HCT116 (cell line): Measurements from ENCODE around the gene ITGA1. TPM values are rescaled to one million over a fixed set of nuclear protein-coding genes. Genes with fewer than 3 reads are reported as not detected.

Experiments
- ATAC-seq: fragments of 200-7000 bp; cut with Tn5 transposase; 2 replicates; pipeline ENCODE4 v1.9.1; 2020; ENCODE audit warnings: mild to moderate bottlenecking, moderate library complexity
- BruUV-seq: library from RNA; stranded (reverse); fragments of 400-500 nt; replicated peaks from 2 replicates; lab custom pipeline; 2021; lab: Mats Ljungman, UMichigan
- CTCF ChIA-PET: fragments of 300-600 bp; sonication (Branson Sonifier 250); formaldehyde crosslinking; loops from one replicate; lab custom pipeline; 2021; ENCODE audit warnings: antibody characterized with exemption; lab: Charles Lee
- POLR2A ChIA-PET: fragments of 300-600, 350-600 bp; sonication (Branson Sonifier 250); formaldehyde crosslinking; loops from one replicate; lab custom pipeline; 2021; ENCODE audit warnings: antibody characterized with exemption; lab: Charles Lee
- RAD21 ChIA-PET, 2 experiments: fragments of 300-600 bp; sonication (Branson Sonifier 250); formaldehyde crosslinking; loops; one replicate each; lab custom pipeline; 2023; ENCODE audit warnings: low total read pairs in 2 of 2; ENCODE audit not compliant: uncharacterized antibody in 2 of 2, unreplicated experiment in 2 of 2, low non-redundant PET in 1 of 2; lab: Charles Lee
- DNase-seq: peaks from one replicate; pipeline ENCODE4 v3.0.0-alpha.2; 2010; ENCODE audit warnings: low read depth, low spot score
- H2AFZ ChIP-seq: fragments of 200-600 bp; shearing (Covaris generic), sonication (generic); 2 replicates; pipeline ENCODE4 v1.6.1; 2017; ENCODE audit warnings: low read depth, mixed run types, mixed read lengths, antibody characterized with exemption, low read length; ENCODE audit not compliant: poor library complexity, severe bottlenecking
- H3K27ac ChIP-seq: 2 replicates; pipeline ENCODE4 v1.5.1; 2012; ENCODE audit warnings: low read depth, low read length
- H3K27me3 ChIP-seq: fragments of 200-600 bp; sonication (generic); 2 replicates; pipeline ENCODE4 v1.6.1; 2016; ENCODE audit warnings: mixed run types, low read length, mixed read lengths; ENCODE audit not compliant: insufficient read depth
- H3K36me3 ChIP-seq, 2 experiments: fragments of 200-500 bp in 1 of 2; fragments of 200-600 bp in 1 of 2; sonication (Bioruptor generic) in 1 of 2; sonication (generic) in 1 of 2; 2 replicates each; pipeline versions ENCODE4 v1.5.1 to v1.6.1; 2014 to 2016; ENCODE audit warnings: low read length in 2 of 2, inconsistent platforms in 1 of 2, mixed read lengths in 1 of 2, mixed run types in 1 of 2; ENCODE audit not compliant: insufficient read depth in 2 of 2, control insufficient read depth in 1 of 2
- H3K4me1 ChIP-seq, 2 experiments: fragments of 200-600 bp in 1 of 2; sonication (generic) in 1 of 2; 2 replicates each; pipeline versions ENCODE4 v1.5.1 to v1.6.1; 2012 to 2017; ENCODE audit warnings: low read length in 2 of 2, inconsistent platforms in 1 of 2, mild to moderate bottlenecking in 1 of 2, mixed read lengths in 1 of 2, mixed run types in 1 of 2, moderate library complexity in 1 of 2; ENCODE audit not compliant: insufficient read depth in 2 of 2, control insufficient read depth in 1 of 2
- H3K4me2 ChIP-seq: fragments of 200-600 bp; sonication (generic); 2 replicates; pipeline ENCODE4 v1.6.1; 2017; ENCODE audit warnings: mixed run types, low read length, mixed read lengths
- H3K4me3 ChIP-seq, 2 experiments: fragments of 200-600 bp in 1 of 2; sonication (generic) in 1 of 2; replicated peaks in 1 of 2; 2 replicates each; pipeline ENCODE4 v1.5.1; 2011 to 2016; ENCODE audit warnings: low read length in 2 of 2, control low read depth in 1 of 2, low read depth in 1 of 2, mild to moderate bottlenecking in 1 of 2, mixed read lengths in 1 of 2, mixed run types in 1 of 2
- H3K79me2 ChIP-seq: fragments of 200-600 bp; sonication (generic); 2 replicates; pipeline ENCODE4 v1.6.1; 2017; ENCODE audit warnings: mild to moderate bottlenecking, mixed run types, low read length, moderate library complexity, mixed read lengths; ENCODE audit not compliant: insufficient read depth
- H3K9ac ChIP-seq: fragments of 200-600 bp; sonication (generic); 2 replicates; pipeline ENCODE4 v1.6.1; 2016; ENCODE audit warnings: low read length, mixed read lengths
- H3K9me2 ChIP-seq: fragments of 200-600 bp; sonication (generic), shearing (Covaris generic); 2 replicates; pipeline ENCODE4 v1.6.1; 2017; ENCODE audit warnings: mixed run types, mild to moderate bottlenecking, moderate library complexity; ENCODE audit not compliant: insufficient read depth
- H3K9me3 ChIP-seq, 2 experiments: fragments of 200-500 bp in 1 of 2; fragments of 200-600 bp in 1 of 2; sonication (Bioruptor generic) in 1 of 2; sonication (generic) in 1 of 2; 2 replicates each; pipeline ENCODE4 v1.6.1; 2014 to 2017; ENCODE audit warnings: low read length in 2 of 2, mixed read lengths in 2 of 2, inconsistent platforms in 1 of 2, low read depth in 1 of 2, mild to moderate bottlenecking in 1 of 2, mixed run types in 1 of 2, moderate library complexity in 1 of 2; ENCODE audit not compliant: control insufficient read depth in 1 of 2, insufficient read depth in 1 of 2
- H4K20me1 ChIP-seq: fragments of 200-600 bp; sonication (generic), shearing (Covaris generic); 2 replicates; pipeline ENCODE4 v1.6.1; 2017; ENCODE audit warnings: mixed run types, mild to moderate bottlenecking, moderate library complexity; ENCODE audit not compliant: insufficient read depth
- CBX3 ChIP-seq: IDR thresholded peaks from 2 replicates; pipeline ENCODE4 v1.6.1; 2012; ENCODE audit warnings: low read depth
- CTCF ChIP-seq, 3 experiments: fragments of 200-600 bp in 1 of 3; sonication (generic) in 1 of 3; IDR thresholded peaks in 2 of 3; conservative IDR thresholded peaks in 1 of 3; 2 replicates each; pipeline ENCODE4 v1.5.1; 2012 to 2017; ENCODE audit warnings: low read depth in 2 of 3, low read length in 2 of 3, antibody characterized with exemption in 1 of 3, borderline replicate concordance in 1 of 3, control low read depth in 1 of 3, mild to moderate bottlenecking in 1 of 3, mixed read lengths in 1 of 3, mixed run types in 1 of 3, moderate library complexity in 1 of 3; ENCODE audit not compliant: insufficient read depth in 1 of 3
- EZH2 ChIP-seq: fragments of 200-600 bp; sonication (generic); IDR thresholded peaks from 2 replicates; pipeline ENCODE4 v1.6.1; 2017; ENCODE audit warnings: antibody characterized with exemption, mixed run types
- EZH2phosphoT487 ChIP-seq: fragments of 200-600 bp; IDR thresholded peaks from 2 replicates; pipeline ENCODE4 v1.6.1; 2018; ENCODE audit warnings: antibody characterized with exemption, borderline replicate concordance
- FOSL1 ChIP-seq: IDR thresholded peaks from 2 replicates; pipeline ENCODE4 v1.6.1; 2012; ENCODE audit warnings: low read depth
- MAX ChIP-seq: IDR thresholded peaks from 2 replicates; pipeline ENCODE4 v1.6.1; 2012
- RAD21 ChIP-seq: IDR thresholded peaks from 2 replicates; pipeline ENCODE4 v1.6.1; 2012; ENCODE audit warnings: low read depth, mild to moderate bottlenecking
- REST ChIP-seq: IDR thresholded peaks from 2 replicates; pipeline ENCODE4 v1.6.1; 2012; ENCODE audit warnings: low read depth
- SIN3A ChIP-seq: IDR thresholded peaks from 2 replicates; pipeline ENCODE4 v1.6.1; 2012; ENCODE audit warnings: low read depth
- YY1 ChIP-seq: IDR thresholded peaks from 2 replicates; pipeline ENCODE4 v1.6.1; 2011; ENCODE audit warnings: low read length, low read depth, moderate library complexity, mild to moderate bottlenecking; ENCODE audit not compliant: insufficient replicate concordance; ENCODE audit errors: extremely low read depth
- ZBTB33 ChIP-seq: IDR thresholded peaks from 2 replicates; pipeline ENCODE4 v1.6.1; 2011; ENCODE audit warnings: mild to moderate bottlenecking, low read length, moderate library complexity; ENCODE audit not compliant: insufficient replicate concordance; ENCODE audit errors: extremely low read depth
- ZFX ChIP-seq: fragments of 450-650 bp; IDR thresholded peaks from 2 replicates; pipeline ENCODE4 v1.6.1; 2017
- ZNF274 ChIP-seq: fragments of 200-500 bp; sonication (Bioruptor generic); IDR thresholded peaks from 2 replicates; pipeline ENCODE4 v1.6.1; 2014; ENCODE audit warnings: mild to moderate bottlenecking, low read depth, low read length, inconsistent platforms
- intact Hi-C: fragments of 100-400 bp; cut with micrococcal nuclease; formaldehyde crosslinking; loops from 2 replicates; pipeline ENCODE4 v1.10.0; 2022
- total RNA-seq: library from RNA; stranded (reverse); gene quantifications from one replicate; pipeline ENCODE4 v1.2.1, GENCODE V29; 2021; ENCODE audit not compliant: unreplicated experiment

ITGA1 gene
- total RNA-seq, 1 experiment from 2014 or later = 1.8 TPM

DNA sequence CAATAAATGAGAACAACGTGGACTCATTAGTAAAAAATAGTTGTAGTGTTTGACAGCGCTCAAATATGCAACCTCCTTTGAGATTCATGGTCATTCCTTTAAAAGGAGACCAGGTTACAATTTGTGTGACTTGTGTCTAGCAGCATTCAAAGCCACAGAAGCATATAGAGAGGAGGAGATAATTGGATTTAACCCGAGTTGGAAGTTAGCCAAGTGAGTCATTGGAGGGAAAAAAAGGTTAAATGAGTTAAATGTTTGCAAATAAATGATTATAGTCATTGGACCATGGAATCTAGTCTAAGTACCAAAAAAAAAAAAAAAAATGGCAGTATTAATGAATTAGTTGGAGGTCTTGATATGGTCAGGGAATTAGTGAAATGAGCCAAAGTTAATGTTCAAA lies 90.9 kb downstream of the ITGA1 start:
- intact Hi-C loops = no loop called here
- Histone ChIP-seq H3K4me3 (no peak overlapping the region), H3K9me3 (no peaks in the 10 kb centered on the region), H3K9me2 (no peaks in the 10 kb centered on the region), H3K27me3 (no peaks in the 10 kb centered on the region), H4K20me1 (no peaks in the 10 kb centered on the region), H3K36me3 (no peaks in the 10 kb centered on the region), H3K4me2 (no peak overlapping the region), H3K4me1 (no peaks in the 10 kb centered on the region), H3K79me2 (no peaks in the 10 kb centered on the region), H3K9ac (no peak overlapping the region), H3K27ac (no peak overlapping the region), H2AFZ (no peak overlapping the region)
- POLR2A ChIA-PET = no interaction called here
- TF ChIP-seq MAX (no peak), REST (no peak)
- DNase-seq = no peak
- CTCF ChIA-PET = no interaction called here
- no TSS peak for BruUV-seq
- ATAC-seq = no peak
- RAD21 ChIA-PET = no interaction called here

DNA sequence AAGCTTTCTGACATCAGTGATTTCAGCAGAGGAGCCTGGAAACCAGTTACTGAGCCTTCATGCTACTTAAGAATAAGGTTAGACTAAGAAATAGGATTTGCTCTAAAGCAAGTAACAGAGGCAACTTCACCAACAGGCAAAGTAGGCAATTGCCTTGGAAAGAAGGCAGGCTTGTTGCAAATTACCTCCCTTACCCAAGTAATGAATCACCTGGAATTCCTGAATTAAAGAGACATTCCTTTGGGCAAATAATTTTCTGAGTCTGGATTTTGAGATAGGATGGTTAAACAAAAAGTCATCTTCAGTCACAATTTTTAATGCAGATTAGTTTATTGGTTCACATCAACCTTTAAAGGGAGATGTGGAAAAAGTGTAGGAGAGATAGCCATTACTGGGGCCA lies 92.8 kb downstream of the ITGA1 start:
- POLR2A ChIA-PET = no interaction called here
- no peak overlapping the region for H3K4me2 ChIP-seq
- no peak overlapping the region for H3K27ac ChIP-seq
- CTCF ChIA-PET = no interaction called here
- H3K36me3 ChIP-seq = no peaks in the 10 kb centered on the region
- RAD21 ChIA-PET = no interaction called here
- no TSS peak for BruUV-seq
- no peak overlapping the region for H3K4me3 ChIP-seq
- H3K9me2 ChIP-seq = no peaks in the 10 kb centered on the region
- DNase-seq = no peak
- H3K27me3 ChIP-seq = no peaks in the 10 kb centered on the region
- H3K9me3 ChIP-seq = no peaks in the 10 kb centered on the region
- H3K4me1 ChIP-seq = no peaks in the 10 kb centered on the region
- H3K9ac ChIP-seq = no peak overlapping the region
- no peak overlapping the region for H2AFZ ChIP-seq
- ATAC-seq = no peak
- H3K79me2 ChIP-seq = no peaks in the 10 kb centered on the region
- TF ChIP-seq ZBTB33 (no peak), RAD21 (no peak), YY1 (no peak), SIN3A (no peak), ZNF274 (no peak), EZH2phosphoT487 (no peak), CBX3 (no peak), FOSL1 (no peak), CTCF (IDR thresholded peaks at IDR 0.05 in 2 of 3, conservative IDR thresholded peaks at IDR 0.05 in 1 of 3; ENCODE audit: borderline replicate concordance in 1 of 3, insufficient read depth in 1 of 3, low read depth in 2 of 3, low read length in 2 of 3) (no peak), EZH2 (no peak), ZFX (no peak)
- intact Hi-C loops = no loop called here
- H4K20me1 ChIP-seq = no peaks in the 10 kb centered on the region
